Glomerular endothelial cell (primary cell): ENCODE results near the gene ZRANB2. TPM values are rescaled to one million over a fixed set of nuclear protein-coding genes. Genes with fewer than 3 reads are reported as not detected.

Experiments used
- DNase-seq: peaks from one replicate; pipeline ENCODE4 v3.0.0-alpha.2; 2011; ENCODE audit warnings: low read depth, low spot score; ENCODE audit errors: extremely low read depth
- total RNA-seq: library from RNA; depleted of rRNA; stranded (reverse); fragments of >200 nt; gene quantifications from 2 replicates; pipeline ENCODE4 v1.2.3, GENCODE V29; 2015

ZRANB2 gene, protein sequence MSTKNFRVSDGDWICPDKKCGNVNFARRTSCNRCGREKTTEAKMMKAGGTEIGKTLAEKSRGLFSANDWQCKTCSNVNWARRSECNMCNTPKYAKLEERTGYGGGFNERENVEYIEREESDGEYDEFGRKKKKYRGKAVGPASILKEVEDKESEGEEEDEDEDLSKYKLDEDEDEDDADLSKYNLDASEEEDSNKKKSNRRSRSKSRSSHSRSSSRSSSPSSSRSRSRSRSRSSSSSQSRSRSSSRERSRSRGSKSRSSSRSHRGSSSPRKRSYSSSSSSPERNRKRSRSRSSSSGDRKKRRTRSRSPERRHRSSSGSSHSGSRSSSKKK
- 41.7 and 43.7 TPM in 2 replicates for total RNA-seq

DNA sequence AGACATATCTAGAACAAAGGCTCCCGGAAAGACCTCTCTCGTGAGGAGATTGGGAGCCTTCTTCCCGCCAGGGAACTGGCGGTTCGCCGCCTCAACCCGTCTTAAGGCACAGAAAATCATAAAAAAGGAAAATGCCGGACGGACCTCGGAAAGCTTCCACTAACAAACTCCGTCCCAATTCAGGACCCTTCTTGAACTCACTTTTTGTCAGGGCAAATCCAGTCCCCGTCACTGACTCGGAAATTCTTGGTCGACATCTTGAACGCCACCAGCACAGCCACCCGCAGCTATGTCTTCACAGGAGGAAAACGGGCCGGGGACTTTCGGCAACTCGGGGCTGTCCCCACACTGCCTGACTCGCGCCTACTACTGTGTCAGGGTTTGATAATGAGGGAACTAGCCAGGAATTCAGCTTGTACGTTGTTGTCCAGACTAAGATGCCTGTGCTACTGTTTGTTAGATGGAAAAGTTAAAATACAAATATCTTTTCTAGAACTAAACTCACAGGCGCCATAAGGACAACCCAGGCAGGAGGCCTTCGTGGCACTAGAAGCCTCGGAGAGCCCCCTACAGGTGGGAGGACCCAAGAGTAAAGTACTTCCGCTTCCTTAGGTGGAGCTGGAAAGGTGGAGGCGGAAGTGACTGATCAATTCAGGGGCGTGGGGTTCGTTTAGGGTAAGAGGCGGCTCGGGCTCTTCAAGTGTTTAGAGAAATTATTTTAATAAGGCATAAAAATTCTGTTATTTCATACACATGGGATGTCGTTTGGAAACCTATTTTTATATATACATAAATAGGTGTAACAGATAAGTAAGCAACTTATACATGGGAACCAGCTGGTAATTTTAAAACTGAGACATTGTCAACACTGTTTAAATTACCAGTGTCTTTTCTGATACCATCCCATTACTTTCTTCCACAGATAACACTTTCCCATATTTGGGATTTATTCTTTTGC lies at the start of gene ZRANB2:
Gene ZRANB2, minus strand, starts transcription at position 297 of the 958 bp plus-strand sequence. Its CDS starts 40 bp downstream, at position 257.
- DNase-seq = peak; percentile 85

DNA sequence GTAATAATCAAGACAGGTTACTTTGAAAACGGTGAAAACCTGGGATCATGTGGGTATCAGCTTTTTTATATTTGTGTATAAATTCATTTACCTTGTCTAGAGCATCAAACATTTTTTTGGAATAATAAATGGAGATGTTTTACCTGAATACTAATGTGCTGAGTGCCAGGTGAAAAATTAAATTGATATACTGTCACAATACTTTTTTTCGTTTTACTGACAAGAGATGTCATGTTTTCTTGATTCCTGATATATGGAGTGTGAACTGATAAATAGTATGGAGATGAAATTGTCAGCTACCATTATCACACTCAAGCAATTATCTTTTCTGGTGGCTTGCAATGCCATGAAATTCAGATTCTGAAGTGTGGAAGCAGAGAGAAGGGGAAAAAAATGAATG lies 47.2 kb upstream of the ZRANB2 start:
- DNase-seq = no peak

DNA sequence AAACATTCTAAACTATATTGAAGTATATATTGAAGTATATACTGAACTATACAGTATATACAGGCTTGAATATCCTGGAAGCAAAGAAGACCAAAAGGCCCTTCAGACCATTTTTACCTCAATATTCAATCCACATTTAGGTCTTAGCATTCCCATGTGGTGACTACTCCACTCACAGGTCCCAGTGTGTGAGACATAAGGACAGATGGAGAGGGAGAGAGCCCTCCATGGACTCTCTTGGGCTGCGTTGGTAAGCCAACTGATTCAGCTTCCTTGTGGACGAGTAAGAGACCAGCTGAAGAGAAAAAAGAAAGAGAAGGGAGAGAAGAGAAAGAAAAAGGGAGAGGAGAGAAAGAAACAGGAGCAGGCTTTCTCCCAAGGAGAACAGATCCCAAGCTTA lies 37.3 kb upstream of the ZRANB2 start:
- DNase-seq = no peak

DNA sequence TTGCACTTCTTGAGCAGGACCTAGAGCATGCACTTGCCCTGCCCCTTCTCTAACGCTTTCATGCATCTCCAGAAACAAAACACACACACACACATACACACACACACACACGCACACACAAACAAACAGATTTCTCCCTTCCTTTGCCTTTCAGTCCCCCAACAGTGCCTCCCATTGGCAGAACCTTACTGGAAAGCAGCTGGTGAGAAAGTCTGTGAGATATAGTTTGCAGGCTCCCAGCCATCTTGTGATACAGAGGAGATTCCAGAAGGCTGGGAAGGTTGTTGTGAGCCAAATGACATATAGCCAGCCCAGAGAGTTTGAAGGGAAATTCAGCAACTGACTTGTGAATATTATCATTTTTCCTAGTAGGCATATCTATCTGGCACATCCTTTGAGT lies 35.9 kb upstream of the ZRANB2 start:
- DNase-seq = no peak

DNA sequence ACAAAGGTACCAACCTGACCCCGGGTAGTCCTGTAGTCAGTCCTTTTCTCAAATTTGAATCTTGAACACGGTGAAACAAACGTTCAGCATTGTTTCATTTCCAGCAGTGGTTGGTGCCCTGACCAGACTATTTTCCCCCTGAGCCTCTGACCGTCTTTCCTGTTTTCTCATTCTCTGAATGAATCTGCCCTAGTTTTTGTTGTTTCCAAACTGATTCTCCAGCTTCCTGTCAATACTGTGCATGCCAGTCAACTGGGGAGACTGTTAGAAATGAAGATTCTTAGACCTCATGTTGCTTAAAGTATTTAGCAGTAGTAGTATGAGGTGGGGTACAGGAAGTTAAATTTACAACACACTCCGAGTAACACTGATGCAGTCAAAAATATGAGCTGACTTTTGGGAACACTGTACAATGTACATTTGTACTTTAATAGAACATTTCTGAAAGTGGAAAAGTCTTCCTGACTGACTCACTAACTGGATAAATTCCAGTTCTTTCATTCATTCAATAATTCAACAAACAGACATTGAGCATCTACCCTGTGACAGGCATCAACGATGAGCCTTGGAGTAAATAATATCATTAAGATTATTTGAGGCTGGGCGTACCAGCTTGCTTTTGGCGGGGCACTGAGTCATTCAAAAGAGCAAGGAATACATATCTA lies 26.0 kb upstream of the ZRANB2 start:
- DNase-seq = no peak

DNA sequence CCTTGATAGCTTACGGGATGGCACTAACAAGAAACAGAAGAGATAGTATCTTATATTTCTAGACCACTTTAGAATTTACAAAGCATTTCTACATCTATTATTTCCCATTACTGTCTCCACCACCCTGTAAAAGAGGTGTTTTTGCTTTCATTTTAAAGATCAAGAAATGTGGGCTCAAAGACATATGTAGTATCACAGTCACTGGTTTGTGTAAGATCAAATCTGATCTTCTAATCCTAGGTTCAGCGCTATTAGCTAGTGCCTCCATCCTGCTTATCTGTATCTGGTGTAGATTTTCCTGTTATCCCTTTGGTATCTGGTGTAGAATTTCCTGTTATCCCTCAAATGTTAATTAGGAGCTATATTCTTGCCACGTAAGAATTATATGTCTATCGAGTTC lies 23.6 kb upstream of the ZRANB2 start:
- DNase-seq = no peak

DNA sequence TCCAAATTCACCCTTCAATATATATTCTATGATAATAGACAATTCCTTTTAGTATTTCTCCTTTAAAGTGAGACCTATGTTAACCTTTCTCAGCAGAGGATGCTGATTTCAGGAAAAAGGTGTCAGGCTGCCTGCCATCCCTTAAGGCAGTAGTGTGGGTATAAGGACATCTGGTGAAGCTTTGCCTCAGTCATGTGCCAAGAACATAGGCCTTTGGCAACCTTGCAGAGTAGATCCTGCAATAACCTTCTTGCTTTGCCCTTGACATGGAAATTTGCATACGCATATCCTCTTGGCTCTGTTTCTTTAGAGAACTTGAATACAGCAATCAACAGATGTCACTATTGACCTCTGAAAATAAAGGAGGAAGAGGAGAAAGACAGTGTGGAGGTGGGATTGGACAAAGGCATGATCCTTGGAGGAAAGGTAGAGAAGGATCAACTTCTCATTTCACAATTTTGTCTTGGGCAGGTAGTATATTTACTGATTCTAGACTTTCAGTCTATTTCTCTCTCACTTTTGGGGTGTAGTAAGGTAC lies 21.1 kb upstream of the ZRANB2 start:
- no peak for DNase-seq

DNA sequence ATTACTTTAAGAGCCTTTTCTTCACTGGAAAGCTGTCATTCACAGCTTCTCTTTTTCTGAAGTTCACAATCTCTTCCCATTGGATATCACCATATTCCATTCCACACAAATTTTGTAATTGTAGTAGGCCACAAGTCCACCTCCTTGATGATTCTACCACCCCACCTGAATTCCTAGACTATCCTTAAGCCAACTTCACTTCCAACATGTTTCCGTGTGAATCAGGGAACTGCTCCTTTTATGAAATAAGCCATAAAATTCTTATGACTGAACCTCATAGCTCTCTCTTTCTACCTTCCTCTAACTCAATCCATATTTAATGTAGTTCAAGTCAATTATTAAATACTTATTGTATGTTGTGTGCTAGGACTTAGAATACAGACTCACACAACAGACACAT lies 16.6 kb upstream of the ZRANB2 start:
- DNase-seq = no peak

DNA sequence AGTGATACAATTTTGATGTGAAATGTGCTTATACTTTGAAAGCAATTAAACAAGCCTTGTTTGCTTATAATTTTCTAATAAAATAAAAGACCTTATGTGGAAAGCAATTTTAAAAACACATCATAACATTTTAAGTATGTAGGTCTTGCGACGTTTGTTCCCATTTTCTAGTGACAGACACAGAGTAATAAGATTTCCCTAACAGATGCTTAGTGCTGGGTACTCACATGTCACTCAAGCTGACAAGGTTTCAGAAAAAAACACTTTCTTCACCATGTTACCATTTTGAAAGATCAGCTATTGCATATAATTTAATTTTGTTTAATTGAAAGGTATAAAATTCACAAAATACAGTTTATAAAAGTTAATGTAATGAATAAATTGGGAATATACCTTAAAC lies 14.1 kb upstream of the ZRANB2 start:
- no peak for DNase-seq

DNA sequence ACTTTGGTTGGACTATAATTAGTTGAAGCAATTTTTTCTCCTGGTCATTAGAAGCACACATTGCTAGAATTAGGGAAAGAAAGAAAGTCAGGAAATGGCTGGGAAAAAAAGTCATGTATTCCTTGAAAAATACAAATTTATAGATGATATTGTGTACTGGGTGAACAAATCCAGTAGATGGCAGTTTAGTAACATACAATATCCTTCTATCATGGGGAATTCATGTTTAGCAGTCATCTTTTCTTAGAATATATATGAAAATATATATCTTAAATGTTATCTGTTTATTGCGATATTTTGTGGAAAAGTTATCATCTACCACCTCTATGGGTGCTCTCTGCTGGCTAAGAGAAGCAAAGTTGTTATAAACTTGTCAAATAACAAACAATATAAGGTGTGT lies 13.1 kb upstream of the ZRANB2 start:
- DNase-seq = no peak

DNA sequence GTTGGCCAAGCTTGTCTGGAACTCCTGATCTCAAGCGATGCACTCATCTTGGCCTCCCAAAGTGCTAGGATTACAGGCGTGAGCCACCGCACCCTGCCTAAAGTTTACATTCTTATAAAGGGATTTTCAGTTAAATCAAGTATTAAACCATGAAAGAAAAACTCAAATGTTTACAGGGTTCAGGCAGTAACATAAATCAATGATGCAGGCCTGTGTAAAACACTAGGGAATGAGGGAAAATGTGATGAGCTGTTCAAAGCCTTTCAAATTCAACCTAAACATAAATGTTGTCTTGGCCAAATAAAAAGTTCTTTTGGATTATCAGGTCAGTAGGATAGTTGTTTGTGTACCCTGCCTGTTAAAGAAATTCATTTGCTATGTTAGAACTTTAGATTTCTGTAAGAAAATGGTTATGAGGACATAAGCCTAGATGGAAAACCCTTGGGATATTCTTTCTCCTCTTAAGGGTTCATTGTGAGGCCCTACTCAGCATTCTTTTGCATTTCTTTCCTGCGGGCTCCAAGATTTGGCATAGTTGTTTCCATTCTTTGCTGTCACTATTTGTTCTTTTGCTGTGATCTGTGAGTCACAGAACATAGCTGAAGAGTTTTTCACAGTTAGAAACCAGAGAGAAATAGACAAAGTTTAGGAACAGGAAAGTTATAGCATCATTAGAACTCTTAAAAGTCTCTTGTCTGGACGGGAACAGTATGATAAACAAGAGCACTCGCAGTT lies 8.9 kb upstream of the ZRANB2 start:
- no peak for DNase-seq

DNA sequence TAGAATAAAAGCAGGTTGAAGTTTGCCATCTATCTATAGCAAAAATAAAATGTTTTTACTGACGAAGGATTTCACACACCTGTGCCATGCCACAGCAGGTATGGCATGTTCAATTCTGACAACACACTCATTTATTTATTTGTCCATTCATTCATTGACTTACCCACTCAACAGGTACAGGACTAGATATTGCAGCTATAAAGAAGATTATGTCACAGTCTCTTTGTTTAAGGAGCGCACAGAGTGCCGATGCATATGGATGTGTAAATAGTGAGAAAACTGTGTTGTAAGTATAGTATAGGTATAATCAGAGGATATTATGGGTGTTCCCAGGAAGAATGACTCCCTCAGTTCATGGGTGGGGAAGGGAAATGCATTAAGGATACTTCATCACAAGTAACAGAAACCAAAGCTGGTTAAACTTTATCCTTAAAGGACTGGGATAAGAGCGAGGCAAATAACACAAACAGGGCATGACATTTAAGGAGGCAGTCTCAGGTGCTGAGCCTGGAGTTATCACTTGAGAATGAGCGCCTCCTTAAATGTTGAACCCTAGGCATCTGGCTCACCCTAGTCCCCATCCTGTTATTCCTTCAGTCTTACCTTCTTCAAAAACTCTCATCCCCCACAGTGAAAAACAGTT lies 7.9 kb upstream of the ZRANB2 start:
- DNase-seq = no peak

DNA sequence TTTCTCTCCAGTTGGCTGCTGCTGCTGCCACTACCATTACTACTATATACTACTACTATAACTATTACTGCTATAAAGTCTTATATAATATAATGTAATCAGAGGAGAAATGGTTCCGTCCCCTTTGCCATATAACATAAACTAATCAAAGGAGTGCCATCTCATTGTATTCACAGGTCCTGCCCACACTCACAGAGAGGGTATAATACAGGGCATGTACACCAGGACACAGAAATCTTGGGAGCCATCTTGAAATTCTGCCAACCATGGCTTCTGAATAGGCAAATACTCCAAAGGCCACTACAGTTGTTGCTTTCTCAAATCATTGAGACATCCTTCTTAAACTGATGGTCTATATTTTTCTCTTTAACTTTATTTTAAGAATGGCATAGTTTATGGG lies 6.9 kb upstream of the ZRANB2 start:
- DNase-seq = no peak

DNA sequence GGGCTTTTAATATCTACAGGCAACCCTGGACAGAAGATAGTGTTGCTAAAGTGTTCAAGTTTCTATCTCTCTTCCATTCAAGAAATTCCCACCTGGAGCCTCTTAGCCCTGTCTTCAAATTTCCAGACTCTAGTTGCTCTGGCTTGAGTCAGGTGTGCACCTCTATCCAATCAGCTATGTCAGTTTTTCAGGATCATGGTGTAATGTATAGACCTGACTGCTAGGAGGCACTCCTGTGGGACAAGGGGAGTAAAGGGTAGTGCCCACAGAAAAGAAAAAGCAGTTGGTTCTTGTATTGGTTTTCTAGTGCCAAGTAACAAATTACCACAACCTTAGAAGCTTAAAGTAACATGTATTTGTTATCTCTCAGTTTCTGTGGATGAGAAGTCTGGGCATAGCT lies 6.2 kb upstream of the ZRANB2 start:
- DNase-seq = no peak

DNA sequence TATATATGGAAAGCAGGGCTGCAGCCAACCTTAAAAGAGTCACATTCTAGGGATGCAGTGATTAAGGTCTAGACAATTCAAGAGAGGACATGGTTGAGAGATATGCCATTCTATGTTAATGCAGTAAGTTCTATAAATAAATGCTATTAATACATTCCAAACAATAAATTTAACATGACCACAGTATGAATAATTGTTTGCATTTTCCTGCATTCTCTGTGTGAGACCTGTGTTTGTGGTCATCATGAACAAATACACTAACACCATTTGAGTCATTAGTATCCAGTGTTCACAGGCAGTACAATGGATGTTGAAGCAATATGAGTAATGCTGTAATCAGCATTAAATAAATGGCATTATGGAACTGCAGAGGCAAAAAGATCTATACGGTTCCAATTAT lies 5.5 kb upstream of the ZRANB2 start:
- DNase-seq = no peak

DNA sequence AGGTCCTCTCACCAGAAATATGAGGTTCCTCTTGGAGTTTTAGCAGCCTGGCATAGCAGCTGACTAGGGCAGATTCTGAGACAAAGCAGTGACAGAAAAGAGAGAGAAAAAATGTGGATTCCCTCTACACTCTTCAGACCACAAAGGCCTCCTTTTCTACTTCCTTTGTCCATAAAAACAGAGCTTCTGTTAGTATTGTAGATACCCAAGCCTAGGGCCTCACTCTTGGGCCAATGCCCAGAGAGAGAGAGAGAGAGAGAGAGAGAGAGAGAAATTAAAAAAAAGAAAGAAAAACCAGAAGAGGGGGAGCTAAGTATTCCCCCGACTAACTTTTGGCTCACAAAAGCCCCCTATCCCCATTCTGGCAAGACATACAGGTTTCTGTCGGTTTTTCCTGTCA lies 2.4 kb upstream of the ZRANB2 start:
- no peak for DNase-seq

DNA sequence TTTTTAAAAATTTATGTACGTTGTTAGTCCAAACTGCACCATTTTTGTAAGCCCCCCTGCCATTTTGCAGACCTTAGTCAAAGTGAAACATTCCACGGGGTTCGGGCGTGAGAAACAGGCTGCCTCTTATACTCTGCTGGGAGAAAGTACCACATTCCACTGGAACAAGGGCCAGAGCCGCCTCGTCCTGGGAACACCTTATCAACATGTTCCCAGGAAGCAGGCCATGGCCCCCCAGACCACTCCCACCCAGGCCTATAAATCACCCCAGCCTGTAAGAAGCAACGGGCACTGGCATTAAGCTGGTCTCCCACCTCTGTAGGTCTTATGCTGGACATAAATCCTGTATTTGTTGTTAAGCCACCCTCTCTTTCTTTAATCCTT lies 854 bp upstream of the ZRANB2 start:
- no peak for DNase-seq

DNA sequence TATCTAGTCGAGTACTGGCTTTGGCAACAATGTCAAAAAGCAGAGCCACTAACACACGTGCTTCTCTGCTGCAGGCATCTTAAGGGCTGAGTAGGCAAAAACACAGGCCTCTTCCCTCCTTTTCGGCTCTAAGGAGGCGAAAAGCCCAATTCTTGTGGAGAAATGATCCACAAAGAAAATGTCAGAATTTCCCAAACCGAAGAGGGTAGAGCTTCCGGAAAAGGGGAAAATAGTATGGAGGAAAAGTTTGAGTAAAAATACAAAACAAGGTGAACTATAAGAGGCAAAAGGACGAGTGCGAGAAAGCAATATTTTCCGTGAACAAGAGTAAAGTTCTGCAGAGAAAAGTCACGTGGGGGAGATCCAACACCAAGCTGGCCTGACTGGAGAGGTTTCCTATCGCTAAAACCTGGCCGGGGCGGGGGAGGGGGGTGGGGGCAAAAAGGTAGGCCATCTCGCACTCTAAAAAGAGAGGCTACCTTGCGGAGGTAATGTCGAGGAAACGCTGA lies 551 bp downstream of the ZRANB2 start:
- no peak for DNase-seq

DNA sequence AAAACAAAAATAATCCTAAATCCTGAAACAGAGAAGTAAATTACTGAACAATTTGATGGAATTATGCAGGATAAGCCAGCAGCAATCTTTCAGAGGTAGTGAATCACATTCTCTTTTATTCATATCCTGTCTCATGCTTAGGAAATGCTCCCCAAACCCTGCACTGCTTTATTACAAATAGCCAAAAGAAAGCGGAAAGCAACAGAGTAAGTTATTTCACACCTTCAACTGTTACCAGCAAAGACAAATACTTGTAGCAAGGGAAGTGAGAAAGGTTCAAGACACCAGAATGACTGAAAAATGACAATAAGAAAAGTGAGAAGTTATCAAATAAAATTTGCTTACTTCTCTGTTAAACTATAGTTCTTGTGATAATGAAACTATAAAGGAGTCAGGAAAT lies 6.2 kb downstream of the ZRANB2 start:
- DNase-seq = no peak

DNA sequence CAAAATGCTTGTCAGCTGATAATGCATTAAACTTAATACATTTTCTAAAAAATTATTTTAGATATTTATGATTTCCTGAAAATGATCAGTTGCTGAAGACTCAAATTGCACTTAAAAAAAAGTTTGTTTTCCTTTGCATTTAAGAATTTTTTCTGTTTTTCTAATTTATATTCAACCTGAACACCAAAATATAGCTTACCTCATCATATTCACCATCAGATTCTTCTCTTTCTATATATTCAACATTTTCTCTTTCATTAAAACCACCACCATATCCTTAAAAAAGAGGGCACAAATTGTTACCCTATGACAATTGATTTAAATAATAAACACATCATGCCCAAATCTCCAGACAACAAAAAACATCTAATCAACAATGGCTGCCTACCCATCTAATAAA lies 8.6 kb downstream of the ZRANB2 start:
- DNase-seq = no peak
